GM18873 (cell line): ENCODE data around the gene ZER1.
A peak's percentile ranks its signal among the peaks of the same experiment; 100 is the strongest.
"Not testable (repeated sequence)": the region's sequence is repeated elsewhere in the genome, so short reads cannot be mapped to it uniquely, and the experiment has no call there.

Experiments used
- ATAC-seq: cut with Tn5 transposase; IDR thresholded peaks from one replicate; pipeline ENCODE4 v1.9.1; 2021; ENCODE audit warnings: mild to moderate bottlenecking, moderate library complexity, moderate number of reproducible peaks; ENCODE audit not compliant: unreplicated experiment, low FRiP score

The ZER1 gene

DNA sequence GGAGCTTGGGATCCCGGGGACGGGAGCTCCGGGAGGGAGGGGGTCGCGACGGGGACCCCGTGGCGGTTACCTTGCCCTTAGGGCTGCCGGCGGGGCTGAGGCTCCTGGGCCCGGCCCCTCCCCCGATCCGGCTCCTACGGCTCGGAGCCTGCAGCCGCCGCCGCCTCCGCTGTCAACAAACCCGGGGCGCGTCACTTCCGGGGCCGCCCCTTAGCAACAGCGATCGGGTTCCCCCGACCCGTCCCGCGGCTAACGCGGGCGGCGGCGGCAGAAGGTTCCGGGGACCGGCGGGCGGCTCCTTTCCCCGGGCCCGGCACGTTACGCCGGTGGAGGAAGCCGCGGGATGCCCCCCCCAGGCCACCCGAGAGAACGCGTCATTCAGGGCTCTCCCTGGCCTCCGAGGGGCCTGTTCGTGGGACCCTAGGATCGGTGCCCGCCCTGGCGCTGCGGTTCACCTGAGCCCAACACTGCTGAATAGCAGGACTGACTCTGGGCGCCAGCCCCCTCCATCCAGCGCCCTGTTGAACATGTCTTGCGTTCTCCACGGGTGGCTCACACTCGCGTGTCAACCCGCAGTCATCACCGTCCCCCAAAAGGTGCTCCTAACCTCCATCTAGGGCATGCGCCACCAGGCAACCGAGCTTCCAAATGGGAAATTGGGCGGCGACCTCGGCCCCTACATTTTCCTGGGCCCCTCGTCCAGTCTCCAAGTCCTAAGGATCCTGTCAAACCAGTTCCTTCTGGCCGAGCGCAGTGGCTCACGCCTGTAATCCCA, at the start of gene ZER1:
ZER1 (minus strand) TSS at position 183 of the 775 bp plus-strand sequence. CDS start 16,362 bp downstream, outside the sequence.
- ATAC-seq, result peak; percentile 78

DNA sequence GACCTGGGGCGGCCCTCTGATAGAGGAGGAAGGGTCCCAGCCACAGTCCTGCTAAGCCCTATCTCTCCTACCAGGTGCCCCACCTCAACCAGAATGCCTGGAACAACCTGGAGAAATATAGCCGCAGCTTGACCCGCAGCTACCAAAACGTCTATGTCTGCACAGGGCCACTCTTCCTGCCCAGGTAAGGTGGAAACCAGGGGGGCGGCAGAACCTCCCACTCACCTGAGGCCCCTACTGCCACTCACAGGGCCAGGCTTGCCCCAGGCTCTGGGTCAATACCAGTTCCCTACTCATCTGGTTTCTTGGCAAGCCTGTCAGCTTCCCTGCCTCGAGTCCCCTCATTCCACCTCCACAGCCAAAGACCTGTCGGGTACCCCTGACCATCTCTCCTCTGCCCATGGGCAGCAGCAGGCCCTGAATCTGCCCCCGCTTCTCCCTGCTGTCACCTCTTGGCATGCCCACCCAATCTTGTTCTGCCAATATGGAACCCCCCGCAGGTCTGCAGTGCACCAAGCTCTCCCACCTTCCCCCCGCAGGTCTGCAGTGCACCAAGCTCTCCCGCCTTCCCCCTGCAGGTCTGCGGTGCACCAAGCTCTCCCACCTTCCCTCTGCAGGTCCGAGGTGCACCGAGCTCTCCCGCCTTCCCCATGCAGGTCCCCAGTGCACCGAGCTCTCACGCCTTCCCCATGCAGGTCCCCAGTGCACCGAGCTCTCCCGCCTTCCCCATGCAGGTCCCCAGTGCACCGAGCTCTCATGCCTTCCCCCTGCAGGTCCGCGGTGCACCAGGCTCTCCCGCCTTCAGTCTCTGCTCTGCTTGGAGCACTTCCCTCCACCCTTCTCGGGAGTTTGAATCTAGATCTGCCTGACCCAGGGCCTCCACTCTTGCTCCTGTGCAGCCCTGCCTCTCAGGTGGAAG, 49.2 kb upstream of the ZER1 start:
- ATAC-seq, result no peak

DNA sequence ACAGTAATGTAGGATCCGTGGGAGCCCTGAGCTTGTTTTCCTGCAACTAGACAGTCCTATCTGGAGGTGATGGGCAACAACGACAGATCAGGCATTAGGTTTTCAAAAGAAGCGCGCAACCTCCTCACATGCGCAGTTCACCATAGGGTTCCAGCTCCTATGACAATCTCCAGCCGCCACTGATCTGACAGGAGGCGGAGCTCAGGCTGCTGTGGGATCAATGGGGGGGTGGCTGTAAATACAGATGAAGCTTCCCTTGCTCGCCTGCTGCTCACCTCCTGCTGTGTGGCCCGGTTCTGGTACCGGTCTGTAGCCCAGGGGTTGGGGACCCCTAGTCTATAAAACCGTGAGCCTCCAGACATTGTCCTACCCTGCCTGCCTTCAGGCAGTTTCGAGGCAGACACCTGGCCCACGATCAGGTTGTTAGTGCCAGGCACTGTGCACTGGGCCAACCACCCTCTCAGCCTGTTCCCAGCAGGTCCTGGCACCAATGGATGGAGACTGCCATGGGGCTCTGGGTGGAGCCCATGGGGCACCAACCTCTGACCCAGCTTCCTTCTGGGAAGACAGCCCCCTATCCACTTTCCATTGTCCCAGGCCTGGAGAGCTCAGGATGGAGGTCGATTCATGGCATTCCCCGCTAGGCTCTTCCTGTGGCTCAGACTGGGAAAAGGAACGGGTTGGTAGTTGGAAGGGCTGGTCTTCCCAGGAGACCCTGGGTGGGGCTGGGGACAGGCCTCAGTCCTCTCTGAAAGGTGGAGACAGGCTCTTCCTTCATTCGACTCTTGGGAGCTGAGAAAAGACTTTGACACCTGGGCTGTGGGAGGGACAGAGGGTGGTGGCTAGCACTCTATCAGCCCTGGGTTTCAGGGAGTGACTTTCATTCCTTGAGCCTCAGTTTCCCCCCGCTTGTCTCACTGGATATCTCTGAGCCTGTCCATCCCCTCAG, 48.3 kb upstream of the ZER1 start:
- ATAC-seq, result no peak

DNA sequence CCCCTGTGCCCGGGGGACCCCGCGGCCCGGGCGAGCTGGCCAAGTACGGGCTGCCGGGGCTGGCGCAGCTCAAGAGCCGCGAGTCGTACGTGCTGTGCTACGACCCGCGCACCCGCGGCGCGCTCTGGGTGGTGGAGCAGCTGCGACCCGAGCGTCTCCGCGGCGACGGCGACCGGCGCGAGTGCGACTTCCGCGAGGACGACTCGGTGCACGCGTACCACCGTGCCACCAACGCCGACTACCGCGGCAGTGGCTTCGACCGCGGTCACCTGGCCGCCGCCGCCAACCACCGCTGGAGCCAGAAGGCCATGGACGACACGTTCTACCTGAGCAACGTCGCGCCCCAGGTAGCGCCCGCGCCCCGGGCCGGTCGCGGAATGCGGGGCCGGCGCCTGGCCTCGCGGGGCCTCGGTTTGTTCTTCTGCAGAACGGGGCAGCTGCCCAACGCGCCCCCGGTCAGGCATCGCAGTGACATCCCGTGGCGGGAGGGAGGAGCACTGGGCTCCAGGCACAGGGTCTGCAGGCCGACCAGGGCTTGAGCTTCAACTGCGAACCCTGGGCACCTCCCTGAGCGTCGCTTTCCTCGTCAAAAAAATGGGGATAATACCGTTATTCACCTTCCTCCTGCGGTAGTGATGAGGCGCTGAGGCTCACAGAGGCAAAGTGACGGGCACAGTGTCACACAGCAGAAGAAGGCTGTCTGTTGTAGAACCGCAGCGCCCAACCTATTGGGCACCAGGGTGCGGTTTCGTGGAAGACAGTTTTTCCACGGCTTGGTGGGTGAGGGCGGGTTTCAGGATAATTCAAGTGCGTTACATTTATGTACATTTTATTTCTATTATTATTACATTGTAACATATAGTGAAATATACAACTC, 47.4 kb upstream of the ZER1 start:
- ATAC-seq, result peak; percentile 15

DNA sequence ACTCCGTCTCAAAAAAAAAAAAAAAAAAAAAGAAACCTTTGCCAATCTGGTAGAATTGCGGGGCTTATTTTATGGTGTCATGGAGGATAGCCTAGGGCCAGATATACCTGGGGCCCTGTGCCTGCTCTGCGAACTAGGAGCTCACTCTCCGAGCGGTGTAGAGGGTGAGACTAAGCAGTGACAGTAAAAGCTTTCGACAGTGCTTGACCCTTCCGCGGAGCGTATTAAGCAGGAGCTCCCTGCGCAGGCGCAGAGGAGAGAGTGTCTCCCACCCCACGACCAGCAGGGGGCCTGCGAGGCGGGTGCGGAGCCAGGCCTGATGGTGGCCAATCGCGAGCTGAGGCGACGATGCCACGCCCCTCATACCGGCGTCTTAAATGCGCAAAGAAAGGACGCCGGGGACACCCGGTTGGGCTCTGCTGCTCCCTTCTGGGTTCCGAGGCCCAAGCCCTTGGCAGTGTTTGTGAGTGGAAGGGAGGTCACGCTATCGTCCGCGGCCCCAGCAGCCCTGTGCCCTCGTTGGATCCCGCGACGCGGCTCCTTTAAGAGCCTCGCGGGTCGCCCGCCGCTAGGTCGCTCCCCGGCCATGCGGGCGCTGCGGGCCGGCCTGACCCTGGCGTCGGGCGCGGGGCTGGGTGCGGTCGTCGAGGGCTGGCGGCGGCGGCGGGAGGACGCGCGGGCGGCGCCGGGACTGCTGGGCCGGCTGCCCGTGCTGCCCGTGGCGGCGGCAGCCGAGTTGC, 46.5 kb upstream of the ZER1 start, which contains the start of gene ENDOG:
ENDOG (plus strand) TSS at position 402 of the 740 bp plus-strand sequence; CDS start at position 587, 185 bp downstream.
- ATAC-seq, result peak; percentile 78

DNA sequence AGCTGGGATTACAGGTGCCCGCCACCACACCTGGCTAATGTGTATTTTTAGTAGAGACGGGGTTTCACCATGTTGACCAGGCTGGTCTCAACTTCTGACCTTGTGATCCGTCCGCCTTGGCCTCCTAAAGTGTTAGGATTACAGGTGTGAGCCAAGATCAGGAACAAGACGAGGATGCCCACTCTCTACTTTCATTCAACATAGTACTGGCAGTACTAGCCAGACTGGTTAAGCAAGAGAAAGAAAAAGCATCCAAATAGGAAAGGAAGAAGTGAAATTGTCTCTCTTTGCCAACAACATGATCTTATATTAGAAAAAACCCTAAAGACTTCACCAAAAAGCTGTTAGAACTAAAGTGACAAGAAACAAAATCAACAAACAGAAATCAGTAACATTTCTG, 39.1 kb upstream of the ZER1 start:
- ATAC-seq, result no peak

DNA sequence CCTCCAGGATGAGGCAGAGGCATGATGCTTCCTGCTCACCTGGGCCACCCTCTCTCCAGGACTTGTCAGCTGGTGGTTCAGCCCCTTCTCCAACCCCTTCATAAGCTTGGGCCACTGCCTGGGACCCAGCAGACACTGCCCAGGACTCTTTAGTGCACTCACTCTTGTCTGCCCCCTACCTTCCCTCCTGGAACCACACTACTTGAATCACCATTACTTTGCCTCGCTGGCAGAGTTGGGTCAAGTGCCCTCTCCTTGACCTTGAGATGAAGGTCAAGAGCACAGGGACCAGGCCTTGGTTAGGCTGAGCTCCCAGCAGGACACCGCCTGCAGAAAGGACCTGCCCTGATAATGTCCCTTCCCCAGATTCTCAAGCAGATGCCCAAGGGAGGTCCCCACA, 38.1 kb upstream of the ZER1 start:
- ATAC-seq, result no peak

DNA sequence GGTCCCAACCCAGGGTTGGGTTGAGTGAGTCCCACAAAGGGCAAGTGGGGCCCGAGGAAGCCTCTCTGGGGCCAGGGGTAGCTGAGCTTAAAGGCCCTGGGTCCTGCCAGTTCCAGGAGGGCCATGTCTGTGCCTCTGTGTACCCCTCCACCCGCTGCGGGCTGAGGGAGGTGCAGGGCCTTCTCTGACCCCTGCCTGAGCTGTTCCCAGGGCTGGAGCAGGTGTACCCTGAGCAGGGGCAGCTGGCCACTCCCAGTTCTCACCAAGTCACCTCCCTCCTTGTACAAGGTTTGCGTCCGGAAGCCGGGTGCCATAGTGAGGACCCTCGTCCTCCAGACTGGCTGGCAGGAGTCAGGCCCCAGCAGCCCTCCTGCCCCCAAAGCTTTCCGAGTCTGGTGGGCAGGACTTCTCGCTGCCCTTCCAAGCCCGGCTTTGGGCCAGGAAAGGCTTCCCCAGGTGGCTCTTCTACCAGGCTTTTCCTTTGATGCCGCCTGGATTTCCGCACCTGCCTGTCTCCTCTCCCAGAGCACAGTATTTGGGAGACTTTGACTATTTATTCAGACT, 37.4 kb upstream of the ZER1 start:
- no peak for ATAC-seq

DNA sequence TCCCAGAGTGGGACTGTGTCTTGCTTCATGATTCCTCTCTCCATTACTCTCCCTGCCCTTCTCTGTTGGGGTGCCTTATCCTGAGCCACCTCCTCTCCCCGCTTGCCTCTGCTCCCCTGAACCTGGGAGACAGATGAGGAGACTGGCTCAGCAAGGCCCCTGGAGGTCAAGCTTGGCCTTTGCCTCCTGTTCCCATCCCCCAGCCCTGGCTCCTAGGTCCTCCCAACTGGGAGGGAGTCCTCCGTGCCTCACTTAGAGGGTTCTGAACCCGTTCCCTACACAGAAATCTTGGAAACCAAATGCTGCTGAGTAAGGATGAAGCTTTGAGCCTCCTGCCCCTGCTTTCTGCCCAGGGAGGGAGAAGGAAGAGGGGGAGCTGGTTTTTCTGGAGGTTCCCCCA, 36.8 kb upstream of the ZER1 start:
- ATAC-seq, result no peak

DNA sequence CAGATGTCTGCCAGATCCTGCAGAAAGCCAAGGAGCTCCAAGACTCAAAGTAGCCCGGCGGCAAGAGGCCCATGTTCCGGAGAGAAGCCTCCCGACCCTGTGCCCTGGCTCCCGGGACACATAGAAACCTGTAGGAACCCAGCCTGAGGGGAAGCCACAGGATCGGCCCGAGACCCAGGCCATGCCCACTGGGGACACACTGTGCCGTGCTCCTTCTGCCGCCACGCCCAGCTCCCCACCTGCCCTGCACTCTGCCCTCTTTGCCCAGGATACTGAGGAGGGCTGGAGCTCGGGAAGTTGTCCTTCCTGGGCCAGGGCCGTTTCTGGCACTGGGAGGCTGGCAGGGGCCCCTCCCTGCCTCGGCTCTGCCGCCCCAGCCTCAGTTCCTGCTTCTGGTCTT, 36.1 kb upstream of the ZER1 start:
- no peak for ATAC-seq

DNA sequence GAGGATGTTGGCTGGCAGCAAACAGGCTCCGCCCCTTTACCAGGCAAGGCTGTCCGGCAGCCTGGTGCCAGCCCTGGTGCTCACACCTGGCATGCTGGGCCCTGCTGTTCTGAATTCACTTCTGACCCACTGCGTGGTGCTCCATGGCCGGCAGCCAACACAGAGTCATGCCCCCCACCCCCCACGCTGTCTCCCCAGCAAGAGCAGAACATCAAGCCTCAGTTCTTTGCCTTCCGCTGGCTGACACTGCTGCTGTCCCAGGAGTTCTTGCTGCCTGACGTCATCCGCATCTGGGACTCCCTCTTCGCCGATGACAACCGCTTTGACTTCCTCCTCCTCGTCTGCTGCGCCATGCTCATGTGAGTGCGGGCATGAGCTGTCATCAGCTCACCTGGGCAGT, 33.9 kb upstream of the ZER1 start:
- ATAC-seq, result no peak

DNA sequence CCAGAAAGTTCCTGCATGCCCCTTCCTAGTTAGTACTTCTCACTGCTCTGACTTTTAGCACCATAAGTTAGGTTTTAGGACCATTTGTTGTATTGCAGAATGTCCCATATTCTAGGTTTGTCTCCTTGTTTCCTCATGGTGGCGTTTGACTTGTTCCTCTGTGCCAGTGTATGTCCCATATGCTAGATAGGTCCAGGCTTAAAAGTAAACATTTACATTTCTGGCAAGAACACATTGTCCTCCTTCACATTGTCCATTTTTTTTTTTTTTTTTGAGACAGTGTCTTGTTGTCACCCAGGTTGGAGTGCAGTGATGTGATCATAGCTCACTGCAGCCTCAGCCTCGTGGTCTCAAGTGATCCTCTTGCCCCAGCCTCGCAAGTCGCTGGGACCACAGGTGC, 30.8 kb upstream of the ZER1 start:
- no peak for ATAC-seq

DNA sequence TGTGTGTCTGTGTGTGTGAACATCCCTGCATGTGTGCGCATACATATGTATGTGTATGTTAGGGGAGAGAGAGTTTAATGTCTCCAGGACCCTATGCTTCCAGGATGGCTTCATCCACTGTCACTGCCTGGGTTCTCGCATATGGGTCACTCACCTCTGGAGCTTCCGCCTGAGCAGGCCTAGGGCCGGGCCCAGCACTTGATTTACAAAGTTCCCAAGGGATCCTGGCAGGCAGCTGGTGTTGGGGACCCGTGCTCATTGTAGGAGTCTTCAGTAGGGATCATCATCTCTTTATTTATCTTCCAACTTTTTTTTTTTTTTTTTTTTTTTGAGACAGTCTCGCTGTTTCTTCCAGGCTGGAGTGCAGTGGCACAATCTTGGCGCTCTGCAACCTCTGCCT, 28.3 kb upstream of the ZER1 start:
- ATAC-seq, result no peak

DNA sequence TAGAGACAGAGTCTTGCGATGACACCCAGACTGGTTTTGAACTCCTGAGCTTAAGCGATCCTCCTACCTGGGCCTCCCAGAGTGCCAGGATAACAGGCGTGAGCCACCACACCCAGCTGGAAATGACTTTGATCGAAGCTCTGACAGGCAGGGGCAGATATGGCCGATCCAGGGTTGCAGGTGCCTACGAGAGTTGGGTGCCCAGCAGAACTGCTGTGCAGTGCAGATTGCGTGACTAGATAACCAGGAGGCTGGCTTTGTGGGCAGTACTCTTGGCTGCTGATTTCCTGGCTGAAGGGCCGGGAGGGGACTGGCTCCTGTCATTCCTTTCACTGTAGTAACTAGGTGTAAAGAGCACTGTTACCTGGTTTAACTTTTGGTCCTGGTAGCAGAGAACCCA, 27.2 kb upstream of the ZER1 start:
- no peak for ATAC-seq

DNA sequence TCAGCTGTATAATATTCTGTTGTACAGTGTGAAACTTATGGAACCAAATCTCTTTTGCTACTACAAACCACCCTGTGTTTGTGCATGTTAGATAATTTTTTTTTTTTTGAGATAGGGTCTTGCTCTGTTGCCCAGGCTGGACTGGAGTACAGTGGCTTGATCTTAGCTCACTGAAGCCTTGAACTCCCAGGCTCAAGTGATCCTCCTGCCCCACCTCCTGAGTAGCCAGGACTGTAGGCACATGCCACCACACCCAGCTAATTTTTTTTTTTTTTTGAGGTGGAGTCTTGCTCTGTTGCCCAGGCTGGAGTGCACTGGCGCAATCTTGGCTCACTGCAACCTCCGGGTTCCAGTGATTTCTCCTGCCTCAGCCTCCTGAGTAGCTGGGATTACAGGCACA, 23.2 kb upstream of the ZER1 start:
- not testable (repeated sequence) for ATAC-seq

DNA sequence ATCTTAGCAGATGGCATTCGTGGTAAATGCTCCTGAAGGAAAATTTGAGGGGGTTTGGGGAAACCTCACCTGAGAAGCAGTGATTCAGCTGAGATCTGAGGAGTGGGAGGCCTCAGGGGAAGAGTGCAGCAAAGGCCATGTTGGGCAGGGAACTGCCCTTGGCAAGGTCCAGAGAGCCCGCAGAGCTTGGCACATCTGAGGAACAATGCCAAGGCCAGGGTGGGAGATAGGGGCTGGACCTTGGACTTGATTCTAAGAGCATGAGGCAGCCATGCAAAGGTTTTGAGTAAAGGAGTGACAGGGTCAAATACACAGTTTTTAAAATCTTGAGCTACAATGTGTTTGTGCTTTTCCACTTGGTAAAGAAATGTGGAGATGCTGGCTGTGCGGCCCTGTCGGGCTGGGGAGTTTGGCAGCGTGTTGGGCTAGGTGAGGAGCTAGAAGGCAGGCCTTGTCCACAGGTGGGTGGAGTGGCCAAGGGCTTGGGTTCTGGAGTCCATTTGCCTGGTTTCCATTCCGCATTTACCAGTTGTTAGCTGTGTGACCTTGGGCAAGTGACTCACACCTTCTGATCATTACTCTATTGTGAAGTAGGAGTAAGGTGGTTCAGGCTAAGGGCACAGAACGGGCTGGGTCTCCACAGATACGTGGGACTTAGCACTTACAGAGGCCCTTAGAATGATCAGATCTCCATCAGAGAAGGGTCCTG, 21.4 kb upstream of the ZER1 start:
- ATAC-seq, result no peak

DNA sequence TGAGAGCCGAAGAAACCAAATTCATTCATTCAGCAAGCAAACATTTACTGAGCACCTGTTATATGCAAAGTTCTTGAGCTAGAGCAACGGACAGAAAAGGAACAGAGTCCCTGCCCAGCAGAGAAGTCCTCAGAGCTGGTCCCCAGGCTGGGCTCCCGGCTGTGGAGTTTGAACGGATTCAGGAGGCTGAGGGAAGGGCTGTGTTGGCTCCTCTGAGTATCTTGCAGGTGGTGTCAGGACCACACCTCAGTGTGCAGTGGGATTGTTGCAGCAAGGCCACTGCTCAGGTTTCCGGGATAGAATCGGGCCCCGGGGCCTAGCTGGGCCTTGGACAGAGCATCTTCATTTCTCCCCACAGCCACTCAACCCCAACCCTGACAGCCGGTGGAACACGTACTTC, 20.4 kb upstream of the ZER1 start:
- ATAC-seq, result no peak

DNA sequence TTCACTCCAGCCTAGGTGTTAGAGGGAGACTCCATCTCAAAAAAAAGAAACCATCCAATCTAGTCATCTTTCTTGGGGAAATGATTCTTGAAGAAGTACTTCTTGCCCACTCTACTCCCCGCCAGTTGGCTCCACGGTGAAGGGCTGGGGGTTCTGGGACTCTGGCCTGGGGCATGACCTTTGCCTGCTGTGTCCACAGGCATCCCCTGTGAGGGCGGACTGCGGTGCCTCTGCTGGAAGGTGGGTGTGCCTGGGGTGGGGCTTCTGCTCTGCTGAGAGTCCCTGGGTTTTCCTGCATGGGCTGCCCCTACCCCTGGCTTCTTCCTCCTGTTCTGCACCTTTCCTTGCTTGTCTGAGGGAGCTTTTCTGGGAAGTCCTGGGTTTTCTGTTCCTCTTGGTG, 18.8 kb upstream of the ZER1 start:
- no peak for ATAC-seq
